ENCODE data around the gene RPL7A.
"Not testable (repeated sequence)": the region's sequence is repeated elsewhere in the genome, so short reads cannot be mapped to it uniquely, and the experiment has no call there.

DNA sequence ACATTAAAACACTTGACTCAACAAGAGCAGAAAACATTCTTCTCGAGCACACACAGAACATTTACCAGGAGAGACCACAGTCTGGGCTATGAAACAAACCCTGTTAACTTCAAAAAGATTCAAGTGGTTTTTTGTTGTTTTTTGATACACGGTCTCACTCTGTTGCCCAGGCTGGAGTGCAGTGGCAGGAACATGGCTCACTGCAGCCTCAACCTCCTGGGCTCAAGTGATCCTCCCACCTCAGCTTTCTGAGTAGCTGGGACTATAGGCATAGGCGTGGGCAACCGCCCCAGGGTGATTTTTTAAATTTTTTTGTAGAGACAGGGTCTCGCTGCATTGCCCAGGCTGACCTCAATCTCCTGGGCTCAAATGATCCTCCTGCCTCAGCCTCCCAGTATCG is 21.0 kb upstream of the RPL7A start:
- TF ChIP-seq ELF4 (CRISPR knock-in tag; IDR thresholded peaks at IDR 0.05; ENCODE audit: low read depth); NFE2L1 (CRISPR knock-in tag; IDR thresholded peaks at IDR 0.05); JUN (CRISPR knock-in tag; IDR thresholded peaks at IDR 0.05); CTCF (IDR thresholded peaks at IDR 0.05); NR2C2 (CRISPR knock-in tag; IDR thresholded peaks at IDR 0.05); RELA (CRISPR knock-in tag; IDR thresholded peaks at IDR 0.05; ENCODE audit: borderline replicate concordance); ZNF317 (CRISPR knock-in tag; IDR thresholded peaks at IDR 0.05; ENCODE audit: borderline replicate concordance, low read depth); ZNF532 (CRISPR knock-in tag; IDR thresholded peaks at IDR 0.05; ENCODE audit: borderline replicate concordance): not testable (repeated sequence)
- TF ChIP-seq, protein P1, sequence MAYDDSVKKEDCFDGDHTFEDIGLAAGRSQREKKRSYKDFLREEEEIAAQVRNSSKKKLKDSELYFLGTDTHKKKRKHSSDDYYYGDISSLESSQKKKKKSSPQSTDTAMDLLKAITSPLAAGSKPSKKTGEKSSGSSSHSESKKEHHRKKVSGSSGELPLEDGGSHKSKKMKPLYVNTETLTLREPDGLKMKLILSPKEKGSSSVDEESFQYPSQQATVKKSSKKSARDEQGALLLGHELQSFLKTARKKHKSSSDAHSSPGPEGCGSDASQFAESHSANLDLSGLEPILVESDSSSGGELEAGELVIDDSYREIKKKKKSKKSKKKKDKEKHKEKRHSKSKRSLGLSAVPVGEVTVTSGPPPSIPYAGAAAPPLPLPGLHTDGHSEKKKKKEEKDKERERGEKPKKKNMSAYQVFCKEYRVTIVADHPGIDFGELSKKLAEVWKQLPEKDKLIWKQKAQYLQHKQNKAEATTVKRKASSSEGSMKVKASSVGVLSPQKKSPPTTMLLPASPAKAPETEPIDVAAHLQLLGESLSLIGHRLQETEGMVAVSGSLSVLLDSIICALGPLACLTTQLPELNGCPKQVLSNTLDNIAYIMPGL (CRISPR knock-in tag; IDR thresholded peaks at IDR 0.05): not testable (repeated sequence)
- TF ChIP-seq, protein P2, sequence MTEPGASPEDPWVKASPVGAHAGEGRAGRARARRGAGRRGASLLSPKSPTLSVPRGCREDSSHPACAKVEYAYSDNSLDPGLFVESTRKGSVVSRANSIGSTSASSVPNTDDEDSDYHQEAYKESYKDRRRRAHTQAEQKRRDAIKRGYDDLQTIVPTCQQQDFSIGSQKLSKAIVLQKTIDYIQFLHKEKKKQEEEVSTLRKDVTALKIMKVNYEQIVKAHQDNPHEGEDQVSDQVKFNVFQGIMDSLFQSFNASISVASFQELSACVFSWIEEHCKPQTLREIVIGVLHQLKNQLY (CRISPR knock-in tag; IDR thresholded peaks at IDR 0.05): not testable (repeated sequence)
- TF ChIP-seq, protein P3, sequence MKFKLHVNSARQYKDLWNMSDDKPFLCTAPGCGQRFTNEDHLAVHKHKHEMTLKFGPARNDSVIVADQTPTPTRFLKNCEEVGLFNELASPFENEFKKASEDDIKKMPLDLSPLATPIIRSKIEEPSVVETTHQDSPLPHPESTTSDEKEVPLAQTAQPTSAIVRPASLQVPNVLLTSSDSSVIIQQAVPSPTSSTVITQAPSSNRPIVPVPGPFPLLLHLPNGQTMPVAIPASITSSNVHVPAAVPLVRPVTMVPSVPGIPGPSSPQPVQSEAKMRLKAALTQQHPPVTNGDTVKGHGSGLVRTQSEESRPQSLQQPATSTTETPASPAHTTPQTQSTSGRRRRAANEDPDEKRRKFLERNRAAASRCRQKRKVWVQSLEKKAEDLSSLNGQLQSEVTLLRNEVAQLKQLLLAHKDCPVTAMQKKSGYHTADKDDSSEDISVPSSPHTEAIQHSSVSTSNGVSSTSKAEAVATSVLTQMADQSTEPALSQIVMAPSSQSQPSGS (CRISPR knock-in tag; IDR thresholded peaks at IDR 0.05; ENCODE audit: borderline replicate concordance, low read depth): not testable (repeated sequence)

Measured in WTC11 (cell line).